ENCODE results near the gene SMAP1.

The SMAP1 gene

GRCh38 chr6:70844301-70844700, 176.6 kb downstream of the SMAP1 start:
- no peak for DNase-seq

- DNase-seq: no peak
Observed at GRCh38 chr6:70846207-70846835, 178.6 kb downstream of the SMAP1 start.

GRCh38 chr6:70847106-70848084, 179.7 kb downstream of the SMAP1 start:
- no peak for DNase-seq

- DNase-seq: no peak
Observed at GRCh38 chr6:70849348-70850069, 181.8 kb downstream of the SMAP1 start.

DNA sequence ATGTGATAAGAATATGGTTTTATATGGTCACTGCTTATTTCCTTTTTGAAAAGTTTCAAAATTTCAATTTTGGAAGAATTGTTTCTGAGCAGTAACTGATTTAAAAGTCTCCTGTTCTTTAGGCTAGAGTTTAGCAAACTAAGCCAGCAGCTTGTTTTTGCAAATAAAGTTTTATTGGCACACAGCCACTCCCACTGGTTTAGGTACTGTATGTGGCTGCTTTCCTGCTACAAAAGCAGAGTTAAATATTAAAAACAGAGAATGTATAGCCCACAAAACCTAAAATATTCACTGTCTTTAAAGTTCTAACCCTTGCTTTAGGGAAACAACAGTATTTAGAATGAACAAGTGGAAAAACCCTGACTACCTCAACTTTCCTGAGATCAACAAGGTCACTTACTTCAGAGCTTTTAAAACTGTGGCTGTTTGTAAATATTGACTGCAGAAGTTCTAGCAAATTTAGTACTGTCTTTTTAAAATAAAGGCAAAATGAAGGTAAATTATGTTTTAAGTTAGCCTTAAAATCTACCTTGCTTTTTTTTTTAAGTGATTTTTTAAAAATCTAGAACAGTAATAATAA, 185.1 kb downstream of the SMAP1 start:
- no peak for DNase-seq

GRCh38 chr6:70857387-70858077, 189.8 kb downstream of the SMAP1 start:
- no peak for DNase-seq

DNA sequence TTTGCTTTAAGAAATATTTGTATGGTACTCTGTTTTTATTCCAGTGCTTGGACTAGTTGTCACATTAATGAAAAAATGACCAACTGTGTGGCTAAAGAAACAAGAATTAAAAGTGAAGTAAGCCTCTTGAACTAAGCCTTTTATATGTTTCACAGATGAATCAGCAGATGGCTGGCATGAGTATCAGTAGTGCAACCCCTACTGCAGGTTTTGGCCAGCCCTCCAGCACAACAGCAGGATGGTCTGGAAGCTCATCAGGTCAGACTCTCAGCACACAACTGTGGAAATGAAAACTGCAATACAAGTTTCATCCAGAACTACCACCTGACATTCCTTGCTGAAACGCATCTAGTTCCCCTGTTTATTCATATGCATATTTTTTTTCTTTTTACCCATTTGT, 192.4 kb downstream of the SMAP1 start:
- no peak for DNase-seq

DNA sequence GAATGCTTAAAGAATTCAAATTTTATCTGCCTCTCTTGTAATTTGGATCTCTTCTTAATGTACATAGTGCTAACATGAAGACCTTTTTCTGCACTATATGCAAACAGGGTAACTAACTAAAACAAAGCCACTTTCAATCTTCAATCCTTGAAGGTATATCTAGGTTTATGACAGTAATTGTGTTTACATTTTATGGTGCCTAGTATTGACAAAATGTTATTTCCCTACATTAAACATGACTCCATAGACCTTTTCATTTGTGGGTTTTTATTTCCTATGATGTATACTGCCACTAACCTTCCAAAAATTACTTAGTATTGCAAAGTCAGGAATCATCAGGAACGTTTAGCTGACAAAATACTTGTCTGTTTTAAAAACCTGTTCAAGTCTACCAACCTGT, 193.2 kb downstream of the SMAP1 start:
- DNase-seq: no peak

DNA sequence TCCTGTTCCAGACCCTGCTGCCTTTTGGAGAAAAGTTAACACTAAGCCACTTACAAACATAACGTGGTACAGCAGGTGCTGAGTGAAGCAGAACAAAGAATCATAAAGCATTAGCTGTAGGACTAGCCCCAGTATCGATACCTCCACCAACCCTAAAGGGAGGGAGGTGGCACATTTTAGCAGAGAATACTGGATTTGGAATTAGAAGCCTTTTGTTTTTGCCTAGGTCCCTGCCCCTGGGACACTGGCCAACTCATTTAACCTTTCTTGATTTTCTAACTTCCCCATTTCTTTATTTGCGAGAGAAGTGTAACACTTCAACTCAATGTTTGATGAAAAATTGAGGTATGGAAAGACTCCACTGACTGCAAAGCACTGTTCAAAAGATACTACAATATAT, 195.7 kb downstream of the SMAP1 start:
- no peak for DNase-seq

GRCh38 chr6:70864401-70864800, 196.7 kb downstream of the SMAP1 start:
- DNase-seq: no peak

DNA sequence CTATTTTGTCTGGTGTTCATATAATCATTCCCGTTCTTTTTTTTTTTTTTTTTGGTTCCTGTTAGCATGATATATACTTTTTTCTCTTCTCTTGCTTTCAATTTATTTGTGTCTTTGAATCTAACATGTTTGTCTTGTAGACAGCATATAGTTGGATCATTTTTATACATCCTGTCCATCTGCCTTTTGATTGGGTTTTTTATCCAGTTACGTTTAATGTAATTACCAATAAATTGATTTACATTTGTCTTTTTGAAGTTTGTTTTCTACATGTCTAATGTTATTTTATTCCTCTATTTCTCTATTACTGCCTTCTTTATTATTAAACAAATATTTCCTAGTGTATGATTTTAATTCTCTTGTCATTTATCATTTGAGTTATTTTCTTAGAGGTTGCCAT, 204.8 kb downstream of the SMAP1 start:
- DNase-seq: no peak

DNA sequence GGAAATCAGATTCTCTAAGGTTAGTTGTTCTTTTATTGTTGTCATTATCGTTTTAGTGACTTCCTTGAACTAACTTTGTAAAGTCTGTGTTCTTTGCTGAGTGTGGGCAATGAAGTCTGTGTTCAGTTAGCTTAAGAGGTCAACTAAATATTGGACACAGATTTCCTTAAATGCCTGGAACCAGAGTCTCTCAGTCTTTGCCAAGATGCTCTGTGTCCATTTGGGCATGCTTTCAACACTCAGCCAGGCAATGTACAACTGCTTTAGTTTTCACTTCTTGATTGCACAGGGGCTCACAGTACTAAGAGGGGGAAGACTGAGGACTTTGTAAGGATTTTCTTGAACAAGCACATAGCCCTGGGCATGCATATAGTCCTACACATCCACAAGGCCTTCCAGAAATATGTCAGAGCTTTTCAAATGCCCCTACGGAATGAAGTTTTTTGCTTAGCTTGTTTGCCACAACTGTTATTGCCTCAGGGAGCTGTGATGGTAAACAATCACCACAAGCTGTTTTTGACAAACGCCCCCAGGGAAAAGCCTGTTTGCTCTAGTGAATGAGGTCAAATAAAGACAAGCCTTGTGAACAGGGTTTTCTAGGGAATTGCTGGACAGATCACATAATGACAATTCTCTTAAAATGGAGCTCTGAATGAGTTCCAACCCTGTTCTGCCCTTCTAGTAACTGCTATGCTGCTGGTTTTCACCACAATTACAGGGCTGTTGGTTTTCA, 206.7 kb downstream of the SMAP1 start:
- DNase-seq: no peak

GRCh38 chr6:70879496-70879895, 211.8 kb downstream of the SMAP1 start:
- no peak for DNase-seq

GRCh38 chr6:70884074-70884983, 216.6 kb downstream of the SMAP1 start:
- DNase-seq: peak; percentile 28 to 37

GRCh38 chr6:70886071-70886470, 218.4 kb downstream of the SMAP1 start:
- DNase-seq: no peak

GRCh38 chr6:70886661-70887060, 219.0 kb downstream of the SMAP1 start:
- DNase-seq: no peak

DNA sequence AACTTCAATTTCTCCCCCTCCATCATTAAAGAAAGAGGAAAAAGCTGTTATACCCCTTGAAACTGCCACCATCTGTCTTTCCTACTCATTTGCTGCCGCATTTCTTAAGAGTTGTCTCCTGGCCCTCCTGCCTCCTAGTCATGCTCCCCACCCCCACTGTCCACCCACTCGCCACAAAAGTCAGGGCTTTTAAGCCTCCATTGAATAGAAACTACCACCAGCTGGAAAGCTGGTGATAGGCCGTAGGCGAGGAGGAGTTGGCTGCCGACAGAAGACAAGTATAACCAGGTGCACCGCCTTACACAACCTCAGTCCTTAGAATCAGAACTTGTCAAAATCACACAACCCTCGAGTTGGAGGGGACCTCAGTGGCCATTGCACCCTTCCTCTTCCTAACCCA, 221.6 kb downstream of the SMAP1 start:
- no peak for DNase-seq

DNA sequence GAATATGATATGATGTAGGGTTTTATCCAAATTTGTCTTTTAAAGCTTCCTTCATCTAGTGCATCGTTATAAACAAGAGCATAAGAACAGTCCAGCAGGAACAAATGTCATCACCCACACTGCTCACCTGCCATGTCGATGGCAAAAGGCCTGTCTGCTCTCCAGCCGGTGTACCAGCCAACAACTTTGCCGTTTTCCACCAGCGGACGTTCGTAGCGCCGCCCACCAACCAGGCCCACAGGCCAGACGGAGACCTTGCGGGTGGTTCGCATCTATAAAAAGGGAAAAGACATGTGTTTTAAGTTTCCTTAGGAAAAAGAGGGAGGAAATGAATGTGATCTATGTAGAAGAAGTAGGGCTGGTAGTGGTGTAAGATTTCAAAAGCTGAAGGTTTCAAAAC, 226.3 kb downstream of the SMAP1 start:
- no peak for DNase-seq

DNA sequence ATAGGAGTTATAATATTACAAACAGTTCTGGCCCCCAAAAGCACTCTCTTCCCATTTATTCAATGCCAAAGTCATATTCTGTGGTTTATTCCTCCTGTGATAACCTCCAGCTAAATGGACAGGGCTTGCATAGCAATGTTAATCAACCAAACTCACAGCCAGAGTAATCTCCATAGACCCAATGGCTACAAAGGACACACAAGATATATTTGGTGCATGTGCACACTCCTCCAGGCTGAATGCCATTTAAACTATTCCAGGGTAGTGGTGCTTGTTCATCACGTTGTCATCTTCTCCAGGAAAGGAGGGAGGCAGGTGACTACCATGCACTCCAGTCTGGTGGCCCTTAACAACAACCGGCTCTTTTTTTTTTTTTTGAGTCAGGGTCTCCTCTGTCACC, 232.4 kb downstream of the SMAP1 start:
- no peak for DNase-seq

DNA sequence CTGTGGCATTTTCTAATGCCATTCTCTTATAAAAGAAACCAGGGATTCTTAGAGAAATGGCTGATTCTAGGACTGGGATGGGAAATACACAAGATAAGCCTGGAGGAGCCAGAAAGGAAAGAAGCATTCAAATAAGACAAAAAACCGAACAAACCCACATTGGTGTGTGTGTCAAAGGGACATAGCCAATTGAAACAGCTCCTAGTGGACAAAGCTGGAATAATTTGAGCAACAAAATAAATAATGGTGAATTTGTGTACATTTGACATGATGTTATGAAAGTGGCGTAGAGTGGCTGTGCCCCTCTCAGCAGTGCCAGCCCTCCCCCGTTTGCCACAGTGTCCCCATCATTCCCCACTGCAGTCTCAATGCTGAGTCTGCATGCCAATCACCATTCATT, 233.6 kb downstream of the SMAP1 start:
- no peak for DNase-seq

All from activated CD4-positive, alpha-beta T cell treated with anti-CD3 and anti-CD28 coated beads, Interleukin-2, amount 50 U/mL, for 4 hours (primary cell).